ENCODE measurements around the gene ZNF292.
"Not testable (repeated sequence)": the region's sequence is repeated elsewhere in the genome, so short reads cannot be mapped to it uniquely, and the experiment has no call there.

ZNF292 gene

DNA sequence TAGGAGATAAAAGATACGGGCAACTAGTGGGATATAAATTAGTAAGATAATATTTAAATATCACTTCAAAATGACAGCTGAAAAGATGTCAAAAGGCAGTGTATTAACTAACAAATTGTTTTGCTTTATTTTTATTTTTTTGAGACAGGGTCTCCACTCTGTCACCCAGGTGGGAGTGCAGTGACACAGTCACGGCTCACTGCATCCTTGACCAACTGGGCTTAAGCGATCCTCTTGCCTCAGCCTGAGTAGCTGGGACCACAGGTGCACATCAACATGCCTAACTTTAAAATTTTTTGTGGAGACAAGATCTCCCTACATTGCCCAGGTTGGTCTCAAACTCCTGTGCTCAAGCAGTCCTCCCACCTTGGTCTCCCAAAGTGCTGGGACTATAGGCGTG lies 5.9 kb downstream of the ZNF292 start:
- no peak for DNase-seq

GRCh38 chr6:87164004-87164403 lies 8.6 kb downstream of the ZNF292 start:
- DNase-seq: no peak

DNA sequence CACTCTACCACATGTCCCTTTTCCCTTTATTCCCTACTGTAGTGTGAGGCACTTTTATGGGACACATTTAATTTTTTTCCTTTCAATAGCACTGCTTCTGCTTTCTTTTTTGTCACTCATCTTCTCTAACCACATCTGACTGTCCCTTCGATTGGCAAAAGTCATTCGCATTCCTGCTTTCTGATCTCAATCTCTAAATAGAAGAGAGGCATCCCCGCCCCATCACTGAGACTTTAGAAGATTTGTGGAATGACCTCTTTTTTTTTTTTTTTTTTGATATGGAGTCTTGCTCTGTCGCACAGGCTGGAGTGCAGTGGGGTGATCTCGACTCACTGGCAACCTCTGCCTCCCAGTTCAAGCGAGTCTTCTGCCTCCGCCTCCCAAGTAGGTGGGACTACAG lies 9.1 kb downstream of the ZNF292 start:
- DNase-seq: no peak

- no peak for DNase-seq
Observed at GRCh38 chr6:87165185-87165584, 9.8 kb downstream of the ZNF292 start.

GRCh38 chr6:87171938-87172633 lies 16.7 kb downstream of the ZNF292 start:
- DNase-seq: no peak

DNA sequence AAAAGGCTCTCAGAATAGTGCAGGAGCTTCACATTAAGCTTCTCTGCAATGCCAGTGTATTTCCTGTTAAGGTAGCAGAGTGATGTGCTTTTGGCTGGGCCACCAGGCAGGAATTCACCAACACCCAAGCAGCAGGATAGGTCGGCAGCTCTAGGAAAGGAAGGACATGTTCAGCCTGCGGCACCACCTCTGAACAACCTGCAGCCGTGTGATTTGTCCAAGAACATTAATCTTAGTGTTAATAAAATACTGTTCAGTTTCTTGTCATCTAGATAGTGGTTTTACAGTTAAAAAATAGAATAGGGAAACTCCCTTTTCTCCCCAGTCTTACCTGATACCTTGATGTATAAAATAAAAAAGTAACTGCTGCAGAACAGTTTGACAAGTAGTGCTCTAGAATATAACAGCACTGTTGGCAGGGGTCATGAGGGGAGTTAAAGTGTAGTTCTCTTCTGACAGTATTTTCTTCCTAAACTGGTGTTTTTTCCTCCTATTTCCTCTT lies 18.8 kb downstream of the ZNF292 start:
- DNase-seq: no peak

GRCh38 chr6:87176493-87176892 lies 21.1 kb downstream of the ZNF292 start:
- DNase-seq: no peak

DNA sequence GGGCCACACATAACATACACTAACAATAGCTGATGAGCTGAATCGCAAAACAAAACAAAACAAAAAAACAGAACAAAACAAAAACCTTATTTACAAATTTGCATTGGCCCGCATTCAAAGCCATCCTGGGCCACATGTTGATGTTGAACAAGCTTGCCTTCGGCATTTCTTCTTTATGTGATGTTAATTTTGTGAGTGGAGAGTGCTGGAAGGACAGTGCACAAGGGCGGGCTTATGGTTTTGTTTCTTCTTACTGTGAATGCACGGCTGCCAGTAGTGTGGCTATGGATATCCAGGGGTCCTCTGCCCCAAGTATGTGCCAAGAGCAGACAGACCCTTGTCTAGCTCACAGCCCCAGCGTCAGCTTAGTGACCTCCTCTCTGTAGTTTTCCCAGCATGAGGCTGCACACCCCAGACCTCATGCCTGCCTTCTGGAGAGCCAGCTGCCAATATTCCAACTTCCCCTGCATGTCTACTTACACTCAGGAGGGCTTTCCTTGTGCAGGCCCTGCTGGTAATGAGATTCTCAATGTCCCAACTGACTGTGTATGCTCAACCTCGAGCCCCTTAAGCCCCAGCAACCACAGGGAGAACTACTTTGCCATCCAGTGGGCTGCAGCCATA lies 24.9 kb downstream of the ZNF292 start:
- no peak for DNase-seq

GRCh38 chr6:87181903-87182302 lies 26.5 kb downstream of the ZNF292 start:
- DNase-seq: no peak

- no peak for DNase-seq
Observed at GRCh38 chr6:87182321-87182720, 27.0 kb downstream of the ZNF292 start.

- no peak for DNase-seq
Observed at GRCh38 chr6:87182940-87183339, 27.6 kb downstream of the ZNF292 start.

- DNase-seq: no peak
Observed at GRCh38 chr6:87183687-87184086, 28.3 kb downstream of the ZNF292 start.

DNA sequence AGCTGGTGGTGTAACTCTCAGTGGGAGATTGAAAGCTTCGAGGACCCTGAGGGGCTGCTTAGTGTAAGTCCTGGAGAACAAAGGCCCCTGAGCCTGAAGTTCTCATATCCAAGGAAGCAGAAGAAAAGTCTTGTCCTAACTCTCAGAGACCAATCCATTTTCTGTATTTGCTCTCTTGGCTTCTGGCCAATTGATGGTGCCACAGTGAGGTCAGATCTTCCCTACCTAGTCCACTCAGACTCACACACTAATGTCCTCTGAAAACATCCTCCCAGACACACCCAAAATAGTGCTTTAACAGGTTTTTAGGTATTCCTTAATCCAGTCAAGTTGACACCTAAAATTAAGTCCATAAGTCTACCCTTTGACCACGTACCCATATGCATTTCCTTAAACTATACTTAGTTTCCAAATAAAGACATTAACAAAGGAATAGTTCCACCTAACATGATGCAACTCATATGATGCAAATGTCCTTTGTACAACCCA lies 29.4 kb downstream of the ZNF292 start:
- DNase-seq: no peak

GRCh38 chr6:87196275-87196842 lies 41.0 kb downstream of the ZNF292 start:
- DNase-seq: no peak

- no peak for DNase-seq
Observed at GRCh38 chr6:87197547-87197946, 42.2 kb downstream of the ZNF292 start.

- DNase-seq: not testable (repeated sequence)
Observed at GRCh38 chr6:87198022-87198810, 42.9 kb downstream of the ZNF292 start.

GRCh38 chr6:87199787-87200186 lies 44.4 kb downstream of the ZNF292 start:
- no peak for DNase-seq

DNA sequence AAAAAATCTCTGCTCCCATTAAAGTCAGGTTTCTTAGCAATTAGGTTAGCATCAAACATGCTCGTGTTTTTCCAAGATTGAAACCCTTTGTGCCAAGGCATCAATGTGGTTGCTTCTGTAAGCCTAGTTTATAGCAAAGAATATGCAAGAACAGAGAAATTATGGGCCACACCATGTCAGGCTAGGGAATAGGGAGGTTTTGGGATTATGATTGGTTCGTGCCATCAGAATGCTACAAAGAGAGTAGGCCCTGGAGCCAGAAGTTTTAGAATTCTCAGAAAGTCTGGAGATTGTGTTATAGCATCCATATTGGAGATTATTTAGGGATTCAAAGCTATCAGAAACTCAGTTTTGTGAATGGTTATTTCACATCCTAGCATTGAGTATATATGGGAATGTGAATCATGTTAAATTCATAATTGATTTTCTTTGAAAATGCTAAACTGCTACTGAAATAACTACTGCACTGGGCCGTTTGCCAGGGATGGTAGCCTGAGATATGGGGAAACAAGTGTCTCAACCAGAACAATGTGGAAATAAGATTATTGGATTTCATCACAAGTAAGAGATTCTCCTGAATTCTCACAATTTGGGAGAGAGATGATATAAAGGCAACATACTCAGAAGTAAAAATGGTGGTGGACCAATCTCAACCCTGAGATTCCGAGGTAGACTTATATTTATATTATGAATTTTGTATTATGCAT lies 45.3 kb downstream of the ZNF292 start:
- DNase-seq: peak in 4 of 58 donors; percentile 1 to 19 (median 6)

GRCh38 chr6:87203448-87204023 lies 48.2 kb downstream of the ZNF292 start:
- no peak for DNase-seq

- DNase-seq: no peak
Observed at GRCh38 chr6:87209812-87210211, 54.4 kb downstream of the ZNF292 start.

- no peak for DNase-seq
Observed at GRCh38 chr6:87210979-87211378, 55.6 kb downstream of the ZNF292 start.
